ENCODE data around the gene CELSR2.

CELSR2 gene

DNA sequence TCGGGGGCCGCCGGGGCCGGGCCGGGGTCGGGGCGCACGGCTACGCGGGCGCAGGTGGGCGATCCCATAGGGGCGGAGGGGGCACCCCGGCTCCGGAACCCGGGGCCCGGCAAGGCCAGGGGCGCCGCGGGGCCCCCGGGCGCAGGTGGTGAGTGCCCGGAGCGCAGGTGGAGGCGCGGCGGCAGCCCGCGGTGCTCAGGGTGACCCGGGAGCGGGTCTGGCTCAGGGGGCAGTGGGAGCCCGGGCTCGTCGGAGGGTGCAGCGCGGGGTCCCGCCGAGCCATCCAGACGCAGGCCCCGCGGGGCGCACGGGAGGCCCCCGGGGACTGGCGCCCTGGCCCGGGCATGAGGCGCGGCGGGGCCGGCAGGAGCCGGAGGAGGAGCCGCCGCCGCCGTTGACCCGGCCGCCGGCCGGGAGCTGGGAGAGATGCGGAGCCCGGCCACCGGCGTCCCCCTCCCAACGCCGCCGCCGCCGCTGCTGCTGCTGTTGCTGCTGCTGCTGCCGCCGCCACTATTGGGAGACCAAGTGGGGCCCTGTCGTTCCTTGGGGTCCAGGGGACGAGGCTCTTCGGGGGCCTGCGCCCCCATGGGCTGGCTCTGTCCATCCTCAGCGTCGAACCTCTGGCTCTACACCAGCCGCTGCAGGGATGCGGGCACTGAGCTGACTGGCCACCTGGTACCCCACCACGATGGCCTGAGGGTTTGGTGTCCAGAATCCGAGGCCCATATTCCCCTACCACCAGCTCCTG is 489 bp downstream of the CELSR2 start:
- TF ChIP-seq, protein P1, sequence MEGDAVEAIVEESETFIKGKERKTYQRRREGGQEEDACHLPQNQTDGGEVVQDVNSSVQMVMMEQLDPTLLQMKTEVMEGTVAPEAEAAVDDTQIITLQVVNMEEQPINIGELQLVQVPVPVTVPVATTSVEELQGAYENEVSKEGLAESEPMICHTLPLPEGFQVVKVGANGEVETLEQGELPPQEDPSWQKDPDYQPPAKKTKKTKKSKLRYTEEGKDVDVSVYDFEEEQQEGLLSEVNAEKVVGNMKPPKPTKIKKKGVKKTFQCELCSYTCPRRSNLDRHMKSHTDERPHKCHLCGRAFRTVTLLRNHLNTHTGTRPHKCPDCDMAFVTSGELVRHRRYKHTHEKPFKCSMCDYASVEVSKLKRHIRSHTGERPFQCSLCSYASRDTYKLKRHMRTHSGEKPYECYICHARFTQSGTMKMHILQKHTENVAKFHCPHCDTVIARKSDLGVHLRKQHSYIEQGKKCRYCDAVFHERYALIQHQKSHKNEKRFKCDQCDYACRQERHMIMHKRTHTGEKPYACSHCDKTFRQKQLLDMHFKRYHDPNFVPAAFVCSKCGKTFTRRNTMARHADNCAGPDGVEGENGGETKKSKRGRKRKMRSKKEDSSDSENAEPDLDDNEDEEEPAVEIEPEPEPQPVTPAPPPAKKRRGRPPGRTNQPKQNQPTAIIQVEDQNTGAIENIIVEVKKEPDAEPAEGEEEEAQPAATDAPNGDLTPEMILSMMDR (IDR thresholded peaks at IDR 0.05) = no peak
- no peak overlapping the region for H3K4me3 ChIP-seq (ENCODE audit: low read depth in 1 of 2, low read length in 1 of 2)
- peaks cover 5 to 12% of the 10 kb centered on the region in 2 experiments for H3K4me1 ChIP-seq (ENCODE audit: control insufficient read depth in 1 of 2, insufficient read depth in 1 of 2, low read depth in 1 of 2, low read length in 1 of 2)
- H3K27me3 ChIP-seq = peaks cover 93% of the 10 kb centered on the region
- H3K9me3 ChIP-seq = no peaks in the 10 kb centered on the region
- H3K27ac ChIP-seq = no peak overlapping the region
- H3K36me3 ChIP-seq = no peaks in the 10 kb centered on the region

DNA sequence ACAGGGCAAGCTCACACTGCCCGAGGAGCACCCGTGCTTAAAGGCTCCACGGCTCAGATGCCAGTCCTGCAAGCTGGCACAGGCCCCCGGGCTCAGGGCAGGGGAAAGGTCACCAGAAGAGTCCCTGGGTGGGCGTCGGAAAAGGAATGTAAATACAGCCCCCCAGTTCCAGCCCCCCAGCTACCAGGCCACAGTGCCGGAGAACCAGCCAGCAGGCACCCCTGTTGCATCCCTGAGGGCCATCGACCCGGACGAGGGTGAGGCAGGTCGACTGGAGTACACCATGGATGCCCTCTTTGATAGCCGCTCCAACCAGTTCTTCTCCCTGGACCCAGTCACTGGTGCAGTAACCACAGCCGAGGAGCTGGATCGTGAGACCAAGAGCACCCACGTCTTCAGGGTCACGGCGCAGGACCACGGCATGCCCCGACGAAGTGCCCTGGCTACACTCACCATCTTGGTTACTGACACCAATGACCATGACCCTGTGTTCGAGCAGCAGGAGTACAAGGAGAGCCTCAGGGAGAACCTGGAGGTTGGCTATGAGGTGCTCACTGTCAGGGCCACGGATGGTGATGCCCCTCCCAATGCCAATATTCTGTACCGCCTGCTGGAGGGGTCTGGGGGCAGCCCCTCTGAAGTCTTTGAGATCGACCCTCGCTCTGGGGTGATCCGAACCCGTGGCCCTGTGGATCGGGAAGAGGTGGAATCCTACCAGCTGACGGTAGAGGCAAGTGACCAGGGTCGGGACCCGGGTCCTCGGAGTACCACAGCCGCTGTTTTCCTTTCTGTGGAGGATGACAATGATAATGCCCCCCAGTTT is 1.3 kb downstream of the CELSR2 start:
- Histone ChIP-seq H3K36me3 (no peaks in the 10 kb centered on the region), H3K27ac (no peak overlapping the region), H3K27me3 (peaks cover 100% of the 10 kb centered on the region), H3K4me3 (ENCODE audit: low read depth in 1 of 2, low read length in 1 of 2) (no peak overlapping the region), H3K4me1 (ENCODE audit: control insufficient read depth in 1 of 2, insufficient read depth in 1 of 2, low read depth in 1 of 2, low read length in 1 of 2) (peaks cover 5 to 12% of the 10 kb centered on the region in 2 experiments), H3K9me3 (no peaks in the 10 kb centered on the region)
- TF ChIP-seq, protein P1 (IDR thresholded peaks at IDR 0.05) = no peak

DNA sequence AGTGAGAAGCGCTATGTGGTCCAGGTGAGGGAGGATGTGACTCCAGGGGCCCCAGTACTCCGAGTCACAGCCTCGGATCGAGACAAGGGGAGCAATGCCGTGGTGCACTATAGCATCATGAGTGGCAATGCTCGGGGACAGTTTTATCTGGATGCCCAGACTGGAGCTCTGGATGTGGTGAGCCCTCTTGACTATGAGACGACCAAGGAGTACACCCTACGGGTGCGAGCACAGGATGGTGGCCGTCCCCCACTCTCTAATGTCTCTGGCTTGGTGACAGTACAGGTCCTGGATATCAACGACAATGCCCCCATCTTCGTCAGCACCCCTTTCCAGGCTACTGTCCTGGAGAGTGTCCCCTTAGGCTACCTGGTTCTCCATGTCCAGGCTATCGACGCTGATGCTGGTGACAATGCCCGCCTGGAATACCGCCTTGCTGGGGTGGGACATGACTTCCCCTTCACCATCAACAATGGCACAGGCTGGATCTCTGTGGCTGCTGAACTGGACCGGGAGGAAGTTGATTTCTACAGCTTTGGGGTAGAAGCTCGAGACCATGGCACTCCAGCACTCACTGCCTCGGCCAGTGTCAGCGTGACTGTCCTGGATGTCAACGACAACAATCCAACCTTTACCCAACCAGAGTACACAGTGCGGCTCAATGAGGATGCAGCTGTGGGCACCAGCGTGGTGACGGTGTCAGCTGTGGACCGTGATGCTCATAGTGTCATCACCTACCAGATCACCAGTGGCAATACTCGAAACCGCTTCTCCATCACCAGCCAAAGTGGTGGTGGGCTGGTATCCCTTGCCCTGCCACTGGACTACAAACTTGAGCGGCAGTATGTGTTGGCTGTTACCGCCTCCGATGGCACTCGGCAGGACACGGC is 2.2 kb downstream of the CELSR2 start:
- no peak overlapping the region for H3K4me3 ChIP-seq (ENCODE audit: low read depth in 1 of 2, low read length in 1 of 2)
- H3K4me1 ChIP-seq (ENCODE audit: control insufficient read depth in 1 of 2, insufficient read depth in 1 of 2, low read depth in 1 of 2, low read length in 1 of 2) = peaks cover 5 to 12% of the 10 kb centered on the region in 2 experiments

DNA sequence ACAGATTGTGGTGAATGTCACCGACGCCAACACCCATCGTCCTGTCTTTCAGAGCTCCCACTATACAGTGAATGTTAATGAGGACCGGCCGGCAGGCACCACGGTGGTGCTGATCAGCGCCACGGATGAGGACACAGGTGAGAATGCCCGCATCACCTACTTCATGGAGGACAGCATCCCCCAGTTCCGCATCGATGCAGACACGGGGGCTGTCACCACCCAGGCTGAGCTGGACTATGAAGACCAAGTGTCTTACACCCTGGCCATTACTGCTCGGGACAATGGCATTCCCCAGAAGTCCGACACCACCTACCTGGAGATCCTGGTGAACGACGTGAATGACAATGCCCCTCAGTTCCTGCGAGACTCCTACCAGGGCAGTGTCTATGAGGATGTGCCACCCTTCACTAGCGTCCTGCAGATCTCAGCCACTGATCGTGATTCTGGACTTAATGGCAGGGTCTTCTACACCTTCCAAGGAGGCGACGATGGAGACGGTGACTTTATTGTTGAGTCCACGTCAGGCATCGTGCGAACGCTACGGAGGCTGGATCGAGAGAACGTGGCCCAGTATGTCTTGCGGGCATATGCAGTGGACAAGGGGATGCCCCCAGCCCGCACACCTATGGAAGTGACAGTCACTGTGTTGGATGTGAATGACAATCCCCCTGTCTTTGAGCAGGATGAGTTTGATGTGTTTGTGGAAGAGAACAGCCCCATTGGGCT is 3.0 kb downstream of the CELSR2 start:
- TF ChIP-seq, protein P1 (IDR thresholded peaks at IDR 0.05) = no peak

More for the DNA sequence above, 2.2 kb downstream of the CELSR2 start:
- Histone ChIP-seq H3K27ac (no peak overlapping the region), H3K9me3 (no peaks in the 10 kb centered on the region), H3K36me3 (no peaks in the 10 kb centered on the region), H3K27me3 (peaks cover 100% of the 10 kb centered on the region)
- TF ChIP-seq, protein P1 (IDR thresholded peaks at IDR 0.05) = no peak

More for the DNA sequence above, 3.0 kb downstream of the CELSR2 start:
- no peaks in the 10 kb centered on the region for H3K9me3 ChIP-seq
- H3K27ac ChIP-seq = no peak overlapping the region
- peaks cover 5 to 12% of the 10 kb centered on the region in 2 experiments for H3K4me1 ChIP-seq (ENCODE audit: control insufficient read depth in 1 of 2, insufficient read depth in 1 of 2, low read depth in 1 of 2, low read length in 1 of 2)
- no peaks in the 10 kb centered on the region for H3K36me3 ChIP-seq
- H3K4me3 ChIP-seq (ENCODE audit: low read depth in 1 of 2, low read length in 1 of 2) = no peak overlapping the region
- peaks cover 97% of the 10 kb centered on the region for H3K27me3 ChIP-seq
